ENCODE data around the gene HSPG2.
"Not testable (repeated sequence)": the region's sequence is repeated elsewhere in the genome, so short reads cannot be mapped to it uniquely, and the experiment has no call there.

The HSPG2 gene

DNA sequence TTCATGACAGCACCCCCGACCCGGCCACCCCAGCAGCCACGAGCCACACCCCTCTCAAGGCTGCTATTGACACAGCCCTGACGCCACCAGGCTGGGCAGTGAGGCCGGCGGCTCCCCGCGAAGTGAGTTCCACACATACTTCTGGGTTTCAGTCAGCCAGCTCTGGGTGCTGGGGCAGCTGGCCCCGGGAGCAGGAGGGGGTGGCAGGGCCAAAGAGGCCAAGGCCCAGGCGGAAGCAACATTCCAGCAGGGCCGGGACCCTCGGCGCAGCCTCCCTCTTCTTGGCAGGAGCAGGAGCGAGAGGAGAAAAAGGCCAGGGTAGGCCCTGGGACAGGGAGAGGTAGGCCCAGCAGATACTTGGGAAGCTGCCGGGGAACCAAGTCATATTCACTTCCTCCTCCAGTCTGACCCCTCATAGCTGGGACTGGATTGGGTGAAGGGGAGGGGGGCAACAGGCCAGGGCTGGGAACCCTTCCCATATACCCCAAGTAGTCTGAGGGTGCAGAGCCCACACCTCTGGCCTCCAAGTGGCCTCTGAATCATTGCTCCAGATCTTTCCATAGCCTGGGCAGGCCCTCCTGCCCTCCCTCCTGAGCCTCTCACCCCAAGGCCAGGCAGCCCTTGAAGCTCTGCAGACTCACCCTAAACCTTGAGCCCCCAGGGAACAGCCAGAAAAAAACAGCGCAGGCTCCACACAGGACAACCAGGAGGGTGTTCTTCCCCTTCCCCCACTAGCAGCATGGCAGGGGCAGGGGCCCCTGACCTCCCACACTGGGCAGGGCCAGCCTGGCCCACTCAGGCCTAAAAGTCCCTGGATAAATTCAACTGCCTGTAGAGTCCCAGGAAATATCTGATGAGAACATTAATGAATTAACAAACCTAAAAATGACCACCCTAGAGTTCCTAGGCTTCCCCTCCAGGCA lies 5.7 kb downstream of the HSPG2 start:
- DNase-seq: peak; percentile 97

GRCh38 chr1:21930629-21931170 lies 6.4 kb downstream of the HSPG2 start:
- DNase-seq: peak; percentile 54

GRCh38 chr1:21930080-21930571 lies 7.0 kb downstream of the HSPG2 start:
- peak; percentile 79 for DNase-seq

DNA sequence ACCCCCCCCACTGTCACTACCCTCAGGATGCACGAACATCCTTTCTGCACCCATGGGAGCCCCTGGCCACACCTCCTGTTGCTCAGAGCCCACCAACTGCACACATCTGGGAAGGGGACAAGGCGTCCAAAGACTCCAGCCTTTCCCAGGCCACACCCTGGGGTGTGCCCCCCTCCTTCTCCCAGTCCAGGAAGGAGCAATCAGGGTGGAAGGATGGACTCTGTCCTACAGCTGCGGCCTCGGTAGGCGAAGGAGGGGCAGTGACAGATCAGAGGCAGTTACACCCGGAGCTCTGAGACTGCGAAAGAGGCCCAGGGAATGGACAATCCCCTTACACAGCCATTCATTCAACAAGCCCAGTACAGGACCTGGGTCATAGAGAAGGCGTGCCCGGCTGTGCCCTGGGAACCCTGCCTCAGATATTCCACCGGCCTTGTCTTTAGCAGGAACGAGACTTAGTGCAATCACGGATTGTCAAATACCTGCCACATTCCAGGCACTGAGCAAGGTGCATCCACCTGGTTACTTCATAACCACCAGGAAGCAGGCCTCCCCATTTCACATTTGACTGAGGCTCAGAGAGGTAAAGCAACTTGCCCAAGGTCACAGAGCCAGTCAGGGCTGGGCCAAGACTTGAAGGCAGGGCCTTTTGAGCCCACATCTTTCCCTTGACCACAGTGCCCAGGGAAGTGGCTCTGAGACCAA lies 9.4 kb downstream of the HSPG2 start:
- DNase-seq: no peak

DNA sequence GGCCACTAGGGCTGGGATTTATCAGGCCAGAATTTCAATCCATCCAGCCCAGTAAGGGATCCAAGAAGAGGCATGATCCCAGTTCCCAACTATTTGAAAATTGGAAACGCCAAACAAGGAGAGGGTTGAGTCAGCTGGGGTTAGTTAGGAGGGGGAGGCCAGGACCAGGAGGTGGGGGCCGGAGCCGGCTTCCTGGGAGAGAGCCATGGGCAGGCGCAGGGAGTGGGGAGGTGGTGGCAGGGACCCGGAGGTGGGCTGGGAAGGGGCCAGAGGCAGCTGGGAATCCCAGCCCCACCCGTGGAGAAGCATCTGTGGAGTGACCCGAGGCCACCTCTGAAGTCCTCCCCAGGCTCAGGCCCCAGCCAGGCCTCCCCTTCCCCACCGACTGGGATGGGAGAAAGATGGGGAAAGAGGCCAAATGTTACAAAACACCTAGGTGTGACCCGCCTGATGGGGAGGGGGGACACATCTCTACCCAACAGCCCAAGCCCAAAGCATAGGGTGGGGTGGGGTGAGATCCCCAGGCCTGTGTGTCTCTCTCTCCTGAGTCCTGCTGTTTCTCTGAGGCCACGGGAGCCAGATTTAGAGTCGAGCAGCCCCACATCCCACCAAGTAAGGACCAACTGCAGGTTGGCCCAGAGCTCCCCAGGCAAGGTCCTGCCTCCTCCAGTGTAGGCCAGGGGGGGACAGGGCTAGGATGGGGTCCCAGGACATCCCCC lies 10.1 kb downstream of the HSPG2 start:
- peak; percentile 63 for DNase-seq

GRCh38 chr1:21926065-21926464 lies 11.0 kb downstream of the HSPG2 start:
- no peak for DNase-seq

DNA sequence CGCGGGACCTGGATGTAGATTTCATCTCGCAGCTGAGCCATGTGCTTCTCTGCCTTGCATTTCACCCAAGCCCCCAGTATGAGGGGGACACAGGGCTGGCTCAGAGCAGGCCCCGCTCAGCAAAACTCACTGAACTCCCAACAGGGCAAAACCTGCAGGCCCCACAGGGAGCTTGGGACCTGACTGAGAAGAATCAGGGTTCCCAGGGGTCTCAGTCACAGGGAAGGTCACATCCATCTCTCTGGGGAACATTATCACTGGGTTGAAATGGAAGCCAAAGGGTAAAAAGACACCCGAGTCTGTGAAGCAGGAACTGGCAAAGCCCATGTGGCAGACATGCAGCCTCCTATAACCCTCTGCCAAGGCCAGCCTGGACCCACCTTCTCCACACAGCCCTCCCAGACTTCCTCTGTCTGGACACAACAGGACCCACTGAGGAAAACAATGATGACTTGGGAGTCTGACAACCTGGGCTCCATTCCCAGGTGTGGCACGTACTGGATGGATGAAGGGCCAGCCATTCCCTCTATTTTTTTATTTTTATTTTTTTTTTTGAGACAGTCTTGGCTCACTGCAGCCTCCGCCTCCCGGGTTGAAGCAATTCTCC lies 11.7 kb downstream of the HSPG2 start:
- no peak for DNase-seq

DNA sequence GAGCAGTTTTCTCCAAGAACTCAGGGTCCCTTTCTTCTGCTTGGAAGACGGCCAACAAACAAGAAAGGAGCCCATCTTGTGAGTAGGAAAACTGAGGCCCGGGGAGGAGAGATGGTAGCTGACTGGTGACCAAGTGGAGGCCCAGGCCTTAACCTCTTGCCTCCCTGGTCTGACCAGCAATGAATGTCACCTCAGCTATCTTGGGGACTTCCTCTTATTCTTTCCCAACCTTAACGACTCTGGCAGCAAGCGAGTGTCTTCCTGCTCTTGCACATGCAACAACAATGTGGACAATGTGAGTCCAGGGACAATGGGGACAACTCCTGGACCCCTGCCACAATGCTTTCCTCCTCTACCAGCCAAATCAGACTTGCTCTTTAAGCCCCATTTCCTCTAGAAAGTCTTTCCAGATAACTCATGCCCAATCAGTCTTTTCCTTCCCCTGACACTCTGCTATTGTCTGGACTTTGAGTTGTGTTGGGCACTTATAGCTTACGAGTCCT lies 12.6 kb downstream of the HSPG2 start:
- no peak for DNase-seq

DNA sequence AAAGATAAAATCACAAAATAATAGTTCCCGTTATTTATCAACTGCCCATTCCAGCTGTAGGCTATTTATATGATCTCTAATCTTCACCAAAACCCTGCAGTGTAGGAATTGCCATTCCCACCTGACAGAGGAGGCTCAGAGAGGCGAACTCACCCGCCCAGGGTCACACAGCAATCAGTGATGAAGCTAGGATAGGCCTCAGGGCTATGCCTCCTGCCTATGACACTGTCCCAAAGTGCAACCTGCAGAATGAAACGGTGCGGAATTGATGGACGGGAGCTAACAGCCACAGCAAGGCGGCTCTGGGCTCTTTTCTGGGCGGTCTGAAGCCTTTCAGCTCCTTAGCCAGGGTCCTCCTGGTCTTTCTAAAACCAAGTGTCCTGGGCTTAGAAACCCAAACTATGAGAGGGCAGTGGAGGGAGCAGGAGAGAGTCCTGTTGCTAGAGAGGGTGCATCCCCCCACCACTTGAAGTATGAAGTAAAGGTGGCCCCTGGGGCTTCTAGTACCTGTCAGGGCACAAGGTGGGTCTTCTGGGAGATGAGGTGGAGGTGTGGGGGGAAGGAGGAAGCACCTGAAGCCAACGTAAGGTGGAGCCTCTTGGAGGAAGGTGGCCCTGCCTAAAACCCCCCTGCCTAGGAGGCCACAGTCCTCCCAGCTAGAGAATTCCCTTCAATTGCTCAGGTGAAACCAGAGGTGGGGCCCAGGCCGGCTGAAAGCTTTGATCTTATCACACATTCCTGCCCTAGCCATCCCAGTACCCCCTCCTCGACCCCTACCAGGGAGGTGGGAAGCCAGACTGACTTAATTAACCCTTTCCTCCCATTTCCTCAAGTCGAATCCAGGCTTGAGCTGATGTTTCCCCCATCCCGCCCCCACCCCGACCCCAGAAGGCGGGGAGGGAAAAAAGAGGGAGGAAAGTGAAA lies 14.8 kb downstream of the HSPG2 start:
- no peak for DNase-seq

- no peak for DNase-seq
Measured at GRCh38 chr1:21921100-21921875, 15.8 kb downstream of the HSPG2 start.

DNA sequence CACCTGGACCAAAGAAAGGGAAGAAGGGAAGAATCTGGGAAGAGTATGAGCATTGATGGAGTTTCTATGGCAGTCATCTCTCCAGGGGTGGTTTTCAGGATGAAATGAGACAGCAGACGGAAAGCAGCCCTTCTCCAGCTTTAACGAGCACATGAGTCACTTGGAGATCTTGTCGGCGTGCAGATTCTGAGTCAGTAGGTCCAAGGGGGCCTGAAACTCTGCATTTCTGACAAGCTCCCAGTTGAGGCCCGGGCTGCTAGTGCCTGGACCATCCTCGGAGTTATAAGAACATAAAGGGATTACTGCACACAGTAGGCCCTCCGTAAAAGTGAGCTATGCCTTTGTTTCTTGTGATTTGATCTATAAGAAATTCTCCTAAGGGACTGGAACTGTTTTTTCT lies 17.6 kb downstream of the HSPG2 start:
- no peak for DNase-seq

- not testable (repeated sequence) for DNase-seq
Measured at GRCh38 chr1:21917239-21917631, 19.9 kb downstream of the HSPG2 start.

- no peak for DNase-seq
Measured at GRCh38 chr1:21916447-21917238, 20.5 kb downstream of the HSPG2 start.

DNA sequence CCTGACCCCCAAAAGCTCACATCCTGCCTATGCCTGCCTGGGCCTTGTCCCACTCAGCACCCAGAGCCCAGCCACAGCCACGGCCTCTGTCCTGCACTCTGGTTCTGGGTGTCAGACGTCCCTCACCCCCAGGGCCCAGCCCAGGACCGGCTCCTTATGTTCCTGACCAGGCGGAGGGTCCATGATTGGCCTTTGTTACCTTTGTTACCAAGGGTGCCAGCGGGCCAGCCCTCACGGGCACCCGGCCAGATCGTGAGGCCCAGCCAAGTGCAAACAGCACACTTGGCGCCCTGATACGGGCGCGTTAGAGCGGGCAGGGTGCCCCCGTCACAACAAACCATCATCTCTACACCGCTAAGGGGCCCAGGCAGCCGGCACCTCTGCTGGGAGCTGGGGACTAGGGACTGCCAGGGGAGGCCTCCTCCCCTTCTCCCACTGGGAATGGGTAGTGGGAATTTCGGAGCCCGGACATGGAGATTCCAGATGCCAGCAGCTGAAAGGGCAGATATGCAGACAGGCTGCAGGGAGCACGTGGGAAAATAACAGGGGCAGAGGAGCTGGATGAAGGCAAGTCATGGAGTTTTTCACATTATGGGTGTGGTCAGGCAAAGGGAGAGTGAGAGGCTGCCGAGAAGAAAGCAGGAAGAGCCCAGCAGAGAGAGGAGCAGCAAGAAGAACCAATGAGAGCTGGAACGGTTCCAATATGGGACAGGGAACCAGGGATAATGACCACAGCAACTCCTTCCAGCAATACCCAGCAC lies 22.1 kb downstream of the HSPG2 start:
- DNase-seq: no peak

- no peak for DNase-seq
Measured at GRCh38 chr1:21914450-21914849, 22.7 kb downstream of the HSPG2 start.

- no peak for DNase-seq
Measured at GRCh38 chr1:21913763-21914162, 23.3 kb downstream of the HSPG2 start.

DNA sequence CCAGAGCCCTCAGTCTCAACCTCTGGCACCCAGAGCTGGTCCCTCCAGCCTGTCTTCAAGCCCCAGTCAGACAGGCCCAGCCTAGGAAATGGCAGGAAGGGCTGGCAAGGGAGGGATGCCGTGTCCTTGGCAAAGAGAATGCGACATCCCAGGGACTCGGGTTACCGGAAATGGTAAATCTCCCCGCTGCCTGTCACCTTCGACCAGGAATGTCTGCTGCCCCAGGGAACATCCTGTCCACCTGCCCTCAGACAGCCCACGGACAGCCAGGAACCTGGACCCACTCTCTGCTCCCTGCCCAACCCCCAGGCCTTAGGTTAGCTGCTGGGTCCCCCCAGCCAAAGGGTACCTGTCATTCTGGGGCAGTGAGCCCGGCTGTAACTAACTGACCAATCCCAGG lies 23.9 kb downstream of the HSPG2 start:
- DNase-seq: no peak

GRCh38 chr1:21912038-21912758 lies 24.9 kb downstream of the HSPG2 start:
- DNase-seq: no peak

All from NCI-H226 (cell line).